ENCODE measurements around the gene A1CF. TPM values are rescaled to one million over a fixed set of nuclear protein-coding genes. Genes with fewer than 3 reads are reported as not detected.
"Not testable (repeated sequence)": the region's sequence is repeated elsewhere in the genome, so short reads cannot be mapped to it uniquely, and the experiment has no call there.

Gene A1CF
- total RNA-seq, 6 experiments from 2014 or later, result 101 to 261 (median 171) TPM

DNA sequence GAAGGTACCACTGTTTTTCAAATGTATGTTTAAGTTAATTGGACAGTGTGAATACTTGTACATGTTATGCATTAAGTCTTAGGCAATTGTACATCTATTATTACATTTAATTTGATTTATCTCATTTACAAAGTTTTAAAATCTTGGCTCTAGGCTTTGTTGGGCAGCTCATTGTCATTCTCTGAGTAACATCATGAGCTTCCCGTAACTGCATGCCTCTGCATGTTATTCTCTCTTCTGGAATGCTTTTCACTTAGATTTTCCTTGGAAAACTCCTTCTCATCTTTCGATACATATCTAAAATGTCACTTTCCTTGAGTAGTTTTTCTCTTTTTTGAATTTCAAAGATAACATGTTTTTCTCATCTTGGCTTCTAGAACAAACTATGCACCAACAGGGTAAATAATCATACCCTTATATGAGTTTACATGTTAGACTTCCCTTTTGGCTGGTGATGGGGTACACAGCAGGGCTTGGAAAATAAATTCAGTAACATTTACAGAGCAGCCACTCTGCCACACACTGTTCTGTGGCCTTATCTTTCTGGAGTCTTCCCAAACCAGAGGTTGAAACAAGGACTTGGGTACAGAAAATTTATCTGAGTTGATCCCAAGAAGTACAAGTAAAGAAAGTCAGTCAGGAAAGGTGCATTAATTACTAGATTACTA, 42.2 kb upstream of the A1CF start:
- TF ChIP-seq, protein P1, sequence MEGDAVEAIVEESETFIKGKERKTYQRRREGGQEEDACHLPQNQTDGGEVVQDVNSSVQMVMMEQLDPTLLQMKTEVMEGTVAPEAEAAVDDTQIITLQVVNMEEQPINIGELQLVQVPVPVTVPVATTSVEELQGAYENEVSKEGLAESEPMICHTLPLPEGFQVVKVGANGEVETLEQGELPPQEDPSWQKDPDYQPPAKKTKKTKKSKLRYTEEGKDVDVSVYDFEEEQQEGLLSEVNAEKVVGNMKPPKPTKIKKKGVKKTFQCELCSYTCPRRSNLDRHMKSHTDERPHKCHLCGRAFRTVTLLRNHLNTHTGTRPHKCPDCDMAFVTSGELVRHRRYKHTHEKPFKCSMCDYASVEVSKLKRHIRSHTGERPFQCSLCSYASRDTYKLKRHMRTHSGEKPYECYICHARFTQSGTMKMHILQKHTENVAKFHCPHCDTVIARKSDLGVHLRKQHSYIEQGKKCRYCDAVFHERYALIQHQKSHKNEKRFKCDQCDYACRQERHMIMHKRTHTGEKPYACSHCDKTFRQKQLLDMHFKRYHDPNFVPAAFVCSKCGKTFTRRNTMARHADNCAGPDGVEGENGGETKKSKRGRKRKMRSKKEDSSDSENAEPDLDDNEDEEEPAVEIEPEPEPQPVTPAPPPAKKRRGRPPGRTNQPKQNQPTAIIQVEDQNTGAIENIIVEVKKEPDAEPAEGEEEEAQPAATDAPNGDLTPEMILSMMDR (IDR thresholded peaks at IDR 0.05), result no peak
- no peak for TF ChIP-seq POLR2A (IDR thresholded peaks at IDR 0.05)
- WGBS (ENCODE audit: insufficient coverage, low coverage, low lambda C conversion rate, missing lambda C conversion rate), result 71% methylated on average over 2 of the region's 2 CpGs
- Histone ChIP-seq H3K36me3 (no peaks in the 10 kb centered on the region), H3K27ac (no peak overlapping the region), H3K4me1 (no peaks in the 10 kb centered on the region), H3K9me3 (no peaks in the 10 kb centered on the region), H3K4me3 (no peak overlapping the region), H3K27me3 (no peaks in the 10 kb centered on the region)
- ATAC-seq, result no peak
- intact Hi-C loops (cut with DNase I), result no loop called here
- DNase-seq, result no peak

DNA sequence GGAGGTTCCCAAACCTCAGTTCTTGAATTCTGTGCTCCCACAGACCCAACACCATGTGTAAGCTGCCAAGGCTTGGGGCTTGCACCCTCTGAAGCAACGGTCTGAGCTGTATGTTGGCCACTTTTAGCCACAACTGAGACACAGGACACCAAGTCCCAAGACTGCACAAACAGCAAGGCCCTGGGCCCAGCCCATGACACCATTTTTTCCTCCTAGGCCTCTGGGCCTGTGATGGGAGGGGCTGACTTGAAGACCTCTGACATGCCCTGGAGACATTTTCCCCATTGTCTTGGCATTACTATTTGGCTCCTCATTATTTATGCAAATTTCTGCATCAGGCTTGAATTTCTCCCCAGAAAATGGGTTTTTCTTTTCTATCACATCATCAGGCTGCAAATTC, 38.0 kb upstream of the A1CF start:
- H3K36me3 ChIP-seq; intact Hi-C loops (cut with DNase I); DNase-seq; H3K27me3 ChIP-seq; ATAC-seq; H3K9me3 ChIP-seq; H3K4me1 ChIP-seq; H3K27ac ChIP-seq; H3K4me3 ChIP-seq: not testable (repeated sequence)
- 43% methylated on average over 1 of the region's 1 CpG for WGBS (ENCODE audit: insufficient coverage, low coverage, low lambda C conversion rate, missing lambda C conversion rate)

DNA sequence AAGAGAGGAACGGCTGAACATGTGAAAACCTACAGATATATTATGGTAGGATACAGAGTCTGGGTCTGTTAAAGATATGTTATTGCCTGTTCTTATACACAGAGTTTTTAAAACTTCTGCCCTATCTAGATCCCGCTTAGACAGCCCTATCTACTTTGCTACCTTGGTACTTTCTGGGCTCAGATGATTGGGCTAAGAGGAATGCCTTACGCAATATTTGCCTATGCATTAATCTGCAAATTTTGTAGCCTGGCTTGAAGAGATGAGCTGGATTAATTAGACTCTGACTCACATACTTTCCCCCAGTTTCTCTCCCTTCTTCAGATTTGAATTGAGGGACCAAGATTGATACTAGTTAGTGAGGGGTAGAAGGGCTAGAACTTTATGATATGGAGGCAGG, 33.6 kb upstream of the A1CF start:
- Histone ChIP-seq H3K4me1 (no peaks in the 10 kb centered on the region), H3K36me3 (no peaks in the 10 kb centered on the region), H3K4me3 (no peak overlapping the region), H3K9me3 (no peaks in the 10 kb centered on the region), H3K27ac (no peak overlapping the region), H3K27me3 (no peaks in the 10 kb centered on the region)
- DNase-seq (no peak), ATAC-seq (no peak)
- WGBS (ENCODE audit: insufficient coverage, low coverage, low lambda C conversion rate, missing lambda C conversion rate), result 84% methylated on average over 3 of the region's 3 CpGs
- TF ChIP-seq, protein P1 (IDR thresholded peaks at IDR 0.05), result no peak
- no peak for TF ChIP-seq POLR2A (IDR thresholded peaks at IDR 0.05)
- intact Hi-C loops (cut with DNase I), result no loop called here

DNA sequence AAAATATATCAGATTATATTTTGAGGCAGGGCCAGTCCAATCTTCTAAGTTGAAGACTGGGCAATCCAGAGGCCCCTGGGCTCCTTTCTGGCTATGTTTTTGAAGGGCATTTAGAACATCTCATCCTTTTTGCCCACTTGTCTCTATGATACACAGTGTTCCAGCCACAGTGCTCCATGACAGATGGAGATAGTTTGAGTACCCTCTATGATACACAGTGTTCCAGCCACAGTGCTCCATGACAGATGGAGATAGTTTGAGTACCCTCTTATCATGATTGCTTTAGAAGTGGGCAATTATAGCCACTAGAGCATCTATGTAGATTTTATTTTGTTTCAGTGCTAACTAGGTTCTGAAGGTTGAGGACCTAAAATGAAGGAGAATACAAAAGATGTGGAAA, 33.1 kb upstream of the A1CF start:
- no peak for DNase-seq
- H3K36me3 ChIP-seq, result no peaks in the 10 kb centered on the region
- H3K9me3 ChIP-seq, result no peaks in the 10 kb centered on the region
- no peaks in the 10 kb centered on the region for H3K4me1 ChIP-seq
- intact Hi-C loops (cut with DNase I), result no loop called here
- no peak overlapping the region for H3K4me3 ChIP-seq
- no peak for ATAC-seq
- no peaks in the 10 kb centered on the region for H3K27me3 ChIP-seq
- H3K27ac ChIP-seq, result no peak overlapping the region
- TF ChIP-seq, protein P1 (IDR thresholded peaks at IDR 0.05), result no peak
- no peak for TF ChIP-seq POLR2A (IDR thresholded peaks at IDR 0.05)

DNA sequence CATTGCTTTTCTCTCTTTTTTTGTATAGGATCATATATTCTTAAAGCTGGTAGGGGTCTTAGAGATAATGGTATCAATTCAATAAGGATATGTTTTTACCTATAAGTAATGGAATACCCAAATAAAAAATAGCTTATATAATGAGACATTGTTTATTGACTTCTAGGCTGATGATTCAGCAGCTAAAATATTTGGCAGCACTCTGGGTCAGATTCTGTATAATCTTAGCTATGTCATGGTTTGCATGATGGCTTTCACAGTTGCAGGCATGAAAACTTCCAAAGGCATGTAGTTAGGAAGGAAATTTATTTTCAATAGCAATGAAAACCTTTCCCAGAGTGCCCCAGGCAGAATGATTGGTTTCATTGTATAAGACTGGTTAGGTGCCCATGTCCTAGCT, 32.1 kb upstream of the A1CF start:
- H3K27me3 ChIP-seq, result no peaks in the 10 kb centered on the region
- no peaks in the 10 kb centered on the region for H3K36me3 ChIP-seq
- H3K27ac ChIP-seq, result no peak overlapping the region
- intact Hi-C loops (cut with DNase I), result no loop called here
- TF ChIP-seq, protein P1 (IDR thresholded peaks at IDR 0.05), result no peak
- no peak for TF ChIP-seq POLR2A (IDR thresholded peaks at IDR 0.05)
- no peaks in the 10 kb centered on the region for H3K9me3 ChIP-seq
- no peak overlapping the region for H3K4me3 ChIP-seq
- DNase-seq (no peak), ATAC-seq (peak in 1 of 4 donors; percentile 47)
- no peaks in the 10 kb centered on the region for H3K4me1 ChIP-seq

Measured in right lobe of liver (tissue), 6 donors.